Measurements from ENCODE around the gene RECQL5.
A peak's percentile ranks its signal among the peaks of the same experiment; 100 is the strongest.
"Not testable (repeated sequence)": the region's sequence is repeated elsewhere in the genome, so short reads cannot be mapped to it uniquely, and the experiment has no call there.

RECQL5 gene

DNA sequence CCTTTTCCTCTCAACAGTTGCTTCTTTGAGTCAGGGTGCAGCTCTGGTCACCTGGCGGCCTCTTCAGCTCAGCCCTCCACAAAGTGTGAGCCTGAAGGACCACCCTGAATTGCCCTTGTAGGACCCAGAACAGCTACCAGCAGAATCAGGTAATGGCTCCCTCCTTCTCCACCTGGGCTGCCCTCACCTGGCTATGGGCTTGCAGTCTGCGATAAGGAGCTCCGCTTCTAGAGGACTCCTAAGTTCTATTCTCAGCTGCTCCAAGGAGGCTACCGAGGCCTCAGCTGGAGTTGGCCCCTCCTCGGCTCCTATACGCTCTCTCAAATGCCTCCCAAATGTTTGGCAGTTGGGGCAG lies 20.3 kb downstream of the RECQL5 start:
- no peak for DNase-seq

DNA sequence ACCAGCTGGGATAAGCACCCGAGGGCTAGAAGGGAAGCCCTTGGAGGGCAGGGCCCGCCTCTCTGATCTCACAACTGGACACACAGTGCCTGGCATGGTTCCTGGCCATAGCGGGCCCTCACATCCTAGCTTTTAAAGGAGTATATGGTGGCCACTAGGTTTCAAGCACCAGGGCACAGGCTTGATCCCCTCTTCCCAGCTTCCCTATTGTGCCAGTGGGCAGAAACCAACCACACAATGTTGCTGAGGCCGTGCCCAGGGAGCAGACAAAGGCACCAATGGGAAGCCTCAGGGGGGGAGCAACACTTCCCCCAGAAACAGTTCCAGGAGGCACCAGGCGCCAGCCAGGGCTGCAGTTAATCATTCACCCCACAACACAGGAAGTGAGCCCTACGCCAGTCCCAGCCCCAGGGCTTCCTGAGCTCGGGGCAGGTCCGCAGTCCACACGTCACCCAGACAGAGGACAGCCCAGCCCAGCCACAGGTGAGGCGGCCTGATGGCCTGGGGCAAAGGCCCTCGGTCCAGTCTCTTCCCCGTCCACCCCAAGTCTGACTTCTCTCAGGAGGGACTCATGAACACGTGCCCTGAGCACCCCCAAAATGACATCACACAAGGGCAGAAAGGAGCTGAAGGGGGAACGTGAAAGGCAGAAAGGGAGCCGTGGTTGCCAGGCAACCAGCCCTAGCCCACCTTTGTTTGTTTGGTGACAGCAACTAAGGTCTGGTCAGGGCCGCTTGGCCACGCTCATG lies 20.9 kb downstream of the RECQL5 start:
- no peak for DNase-seq

DNA sequence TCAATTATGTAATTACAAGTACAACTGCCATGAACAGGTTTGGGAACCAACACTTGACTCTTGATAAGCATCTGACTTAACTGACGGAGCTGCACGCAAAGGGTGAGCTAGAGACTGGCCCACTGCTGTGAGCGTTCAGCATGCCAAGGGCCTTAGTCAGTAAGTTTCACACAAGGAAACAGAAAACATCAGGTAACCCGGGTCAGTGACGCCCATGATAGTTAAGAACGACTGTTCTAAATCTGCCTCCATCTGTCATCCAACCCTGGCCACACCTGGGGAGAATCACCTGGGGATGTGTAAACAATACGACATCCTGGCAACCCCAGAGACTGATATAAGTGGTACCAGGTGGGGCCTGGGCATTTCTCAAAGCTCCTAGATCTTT lies 21.5 kb downstream of the RECQL5 start:
- no peak for DNase-seq

DNA sequence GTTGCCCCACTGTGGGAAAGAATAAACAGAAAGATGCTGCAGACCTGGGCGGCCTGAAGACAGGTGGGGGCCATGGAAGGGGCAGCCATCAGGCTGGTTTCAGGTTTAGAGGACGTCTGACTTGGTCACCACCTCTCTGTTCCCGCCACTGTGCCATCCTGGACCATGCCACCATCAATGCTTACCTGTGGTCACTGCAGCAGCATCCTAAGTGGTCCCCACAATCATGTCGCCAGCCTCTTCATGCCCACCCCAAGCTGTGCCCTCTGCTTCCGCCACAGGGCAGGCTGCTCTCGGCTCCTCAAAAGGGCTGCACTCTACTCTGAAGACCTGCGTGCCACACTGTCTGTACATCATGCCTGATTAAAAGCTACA lies 23.3 kb downstream of the RECQL5 start:
- DNase-seq: no peak

DNA sequence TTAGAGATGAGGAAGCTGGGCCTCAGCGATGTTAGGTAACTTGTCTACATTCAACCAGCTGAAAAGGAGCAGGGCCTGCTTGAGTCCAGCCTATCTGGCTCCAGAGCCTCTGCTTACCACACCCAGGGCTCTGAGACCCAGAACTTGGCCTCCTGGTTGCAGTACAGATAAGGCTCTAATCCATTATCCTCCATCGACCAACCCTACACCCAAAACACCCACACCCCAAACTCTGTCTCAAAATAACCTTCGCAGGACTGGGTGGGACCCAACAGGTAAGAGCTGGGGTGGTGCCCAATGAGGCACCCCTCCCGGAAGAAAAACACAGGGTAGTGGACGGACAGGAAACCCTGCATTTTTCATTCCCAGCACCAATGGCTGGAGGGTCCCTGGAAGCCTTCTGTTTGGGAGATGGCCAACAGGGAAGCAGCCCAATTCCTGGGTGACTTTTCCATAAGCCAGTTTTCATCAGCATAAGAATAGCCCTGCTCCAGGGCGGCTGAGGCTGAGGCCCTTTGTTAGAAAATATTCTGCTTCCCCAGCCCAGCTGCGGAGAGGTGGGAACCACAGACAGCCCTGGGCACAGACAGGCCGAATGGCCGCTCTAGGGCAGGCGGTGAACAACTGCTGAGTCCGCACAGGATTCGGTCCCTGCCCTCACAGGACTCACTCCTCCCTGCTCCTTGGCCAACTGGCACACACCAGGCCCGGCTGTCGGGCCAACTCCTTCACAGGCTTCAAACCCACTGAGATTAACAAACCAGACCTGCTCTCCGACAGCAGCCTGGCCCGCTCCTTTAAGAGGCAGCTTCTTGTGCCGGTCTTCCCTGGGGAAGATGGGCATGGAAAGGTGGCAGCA lies 23.9 kb downstream of the RECQL5 start:
- DNase-seq: no peak

DNA sequence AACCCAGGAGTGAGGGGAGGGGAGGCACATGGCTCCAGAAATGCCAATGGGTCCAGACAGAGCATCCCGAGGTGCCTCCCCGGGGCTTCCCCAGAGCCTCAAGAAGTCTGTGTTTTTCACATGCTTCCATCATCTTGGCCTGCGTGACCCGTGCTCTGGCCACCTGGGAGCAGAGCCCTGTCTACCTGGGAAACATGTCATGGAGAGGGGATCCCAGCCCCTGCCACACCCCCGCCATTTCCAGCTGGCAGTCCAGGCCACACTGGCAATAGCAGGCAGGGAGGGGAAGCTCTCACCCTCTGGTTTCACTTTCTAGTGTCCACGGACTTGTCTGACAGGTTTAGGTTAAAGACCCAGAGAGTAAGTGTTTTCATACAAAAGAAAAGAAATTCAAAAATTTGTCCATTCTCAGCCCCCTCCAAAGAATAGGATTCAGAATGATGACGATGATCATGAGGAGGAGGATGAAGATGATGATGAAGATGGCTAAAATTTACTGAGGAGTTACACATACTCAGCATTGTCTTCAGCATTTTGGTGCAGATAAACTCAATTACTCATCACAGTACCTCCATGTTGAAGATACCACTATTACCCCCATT lies 24.7 kb downstream of the RECQL5 start:
- no peak for DNase-seq

DNA sequence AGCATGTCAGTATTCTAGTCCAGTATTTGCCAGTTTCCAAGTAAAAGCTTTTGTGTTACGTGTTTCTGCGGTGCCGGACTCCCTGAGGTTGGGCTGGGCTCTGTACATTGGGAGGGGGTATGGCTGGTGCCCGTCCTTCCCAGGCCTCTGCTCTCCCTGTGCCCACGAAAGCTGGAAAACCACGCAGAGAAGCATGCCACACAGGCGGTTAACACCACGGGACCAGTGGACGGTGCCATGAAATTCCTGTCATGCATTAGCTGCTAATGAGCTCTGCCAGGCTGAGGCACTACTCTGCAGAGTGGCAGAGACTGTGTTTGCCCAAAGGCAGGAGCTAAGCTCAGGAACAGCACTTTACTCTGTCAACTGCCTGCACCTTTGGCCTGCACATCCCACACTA lies 25.6 kb downstream of the RECQL5 start:
- DNase-seq: no peak

DNA sequence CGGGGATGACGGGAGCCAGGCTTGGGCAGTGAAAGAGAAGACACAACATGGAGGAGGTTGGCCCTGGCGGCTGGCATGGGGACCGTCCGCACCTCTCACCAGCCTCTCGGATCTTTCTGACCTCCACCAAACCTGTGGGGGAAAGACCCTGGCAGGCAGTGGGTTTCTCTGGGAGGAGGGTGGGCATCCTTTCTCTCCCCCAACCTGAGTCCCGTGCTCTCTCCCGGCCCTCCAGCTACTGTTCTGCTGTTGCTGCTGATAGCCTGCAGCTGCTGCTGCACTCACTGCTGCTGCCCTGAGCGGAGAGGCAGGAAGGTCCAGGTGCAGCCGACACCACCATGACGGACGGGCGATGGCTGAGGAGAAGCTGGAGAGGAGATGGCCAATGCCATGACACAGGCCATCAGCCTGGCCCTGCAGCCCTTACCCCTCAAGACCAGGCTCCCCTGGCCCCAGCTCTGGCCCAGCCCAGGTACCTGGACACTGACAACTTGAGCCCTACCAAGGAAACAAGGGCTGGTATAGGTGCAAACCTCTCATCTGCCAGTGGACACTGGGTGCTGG lies 26.3 kb downstream of the RECQL5 start:
- no peak for DNase-seq

DNA sequence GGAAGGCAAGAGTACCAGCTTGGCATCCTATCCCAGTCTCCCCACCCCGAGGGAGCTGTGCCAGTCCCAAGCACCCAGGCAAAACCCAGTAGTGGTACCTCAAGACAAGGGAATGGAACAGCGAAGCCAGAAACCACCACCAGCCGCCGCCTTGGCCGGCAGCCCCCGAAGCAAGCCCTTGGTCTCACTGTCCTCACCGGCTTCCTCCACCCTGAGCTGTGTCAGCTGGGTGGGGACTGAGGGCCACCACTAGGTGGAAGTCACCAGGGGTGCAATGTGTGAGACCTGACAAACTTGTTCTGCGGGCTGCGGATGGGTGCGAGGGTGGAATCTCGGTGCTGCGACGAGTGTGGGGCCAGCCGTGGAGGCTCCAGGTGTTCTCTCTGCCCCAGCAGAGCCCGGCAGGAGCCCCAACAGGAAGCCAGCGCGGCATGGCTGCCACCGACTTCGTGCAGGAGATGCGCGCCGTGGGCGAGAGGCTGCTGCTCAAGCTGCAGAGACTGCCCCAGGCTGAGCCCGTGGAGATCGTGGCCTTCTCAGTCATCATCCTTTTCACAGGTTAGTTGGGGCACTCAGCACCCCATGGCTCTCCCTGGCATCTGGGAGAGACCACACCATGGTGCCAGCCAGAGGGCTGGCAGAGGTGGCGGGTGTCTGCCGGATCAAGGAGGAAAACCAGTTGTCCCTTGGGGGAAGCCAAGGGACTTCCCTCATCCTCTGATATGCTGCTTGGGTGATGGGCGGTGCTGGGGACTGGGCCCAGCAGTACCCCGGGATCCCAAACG lies 27.0 kb downstream of the RECQL5 start:
- no peak for DNase-seq

DNA sequence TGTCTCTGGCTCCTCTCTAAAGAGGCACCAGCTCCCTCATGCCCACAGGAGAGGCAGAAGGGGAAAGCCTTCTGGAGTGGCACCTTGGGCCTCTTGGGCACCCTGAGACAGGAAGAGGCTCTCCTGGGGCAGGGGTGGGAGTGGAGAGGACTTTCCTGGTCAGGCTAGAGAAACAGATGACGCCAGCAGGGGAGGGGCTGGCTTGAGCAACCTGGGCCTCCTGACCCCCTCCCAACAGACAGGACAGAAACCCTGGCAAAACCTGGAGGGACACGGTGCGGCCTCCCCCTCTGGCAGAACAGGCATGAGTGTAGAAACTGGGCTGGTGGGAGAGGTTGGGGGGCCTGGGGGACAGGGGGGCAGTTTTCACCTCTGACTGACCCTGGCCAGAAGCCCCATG lies 27.6 kb downstream of the RECQL5 start:
- DNase-seq: no peak

DNA sequence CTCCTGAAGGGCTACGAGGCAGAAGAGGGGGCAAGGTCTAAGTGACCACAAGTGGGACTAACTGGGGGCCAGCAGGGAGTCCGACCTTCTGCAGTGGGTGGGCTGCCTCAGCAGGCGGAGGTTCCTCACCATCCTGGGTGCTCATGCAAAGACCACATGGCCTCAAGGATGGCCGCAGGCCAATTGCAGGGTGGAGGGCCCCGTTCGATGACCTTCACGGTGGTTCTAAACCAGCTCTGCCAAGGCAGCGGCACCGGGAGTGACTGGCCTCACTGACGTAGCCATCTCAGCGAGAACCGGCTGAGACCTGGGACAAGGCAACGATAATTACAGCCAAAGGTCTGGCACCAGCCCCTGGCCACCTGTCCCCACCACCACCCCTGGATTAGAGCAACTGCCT lies 28.1 kb downstream of the RECQL5 start:
- DNase-seq: no peak

DNA sequence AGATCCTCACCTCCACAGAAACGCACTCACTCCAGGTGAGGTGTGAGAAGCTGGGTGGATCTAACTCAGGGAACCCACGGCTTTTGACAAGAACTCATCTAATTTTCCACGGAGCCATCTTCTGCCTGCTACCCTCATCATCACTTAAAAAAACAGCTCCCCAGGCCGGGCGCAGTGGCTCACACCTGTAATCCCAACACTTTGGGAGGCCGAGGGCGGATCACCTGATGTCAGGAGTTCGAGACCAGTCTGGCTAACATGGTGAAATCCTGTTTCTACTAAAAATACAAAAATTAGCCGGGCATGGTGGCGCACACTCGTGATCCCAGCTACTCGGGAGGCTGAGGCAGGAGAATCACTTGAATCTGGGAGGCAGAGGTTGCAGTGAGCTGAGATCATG lies 28.9 kb downstream of the RECQL5 start:
- DNase-seq: not testable (repeated sequence)

DNA sequence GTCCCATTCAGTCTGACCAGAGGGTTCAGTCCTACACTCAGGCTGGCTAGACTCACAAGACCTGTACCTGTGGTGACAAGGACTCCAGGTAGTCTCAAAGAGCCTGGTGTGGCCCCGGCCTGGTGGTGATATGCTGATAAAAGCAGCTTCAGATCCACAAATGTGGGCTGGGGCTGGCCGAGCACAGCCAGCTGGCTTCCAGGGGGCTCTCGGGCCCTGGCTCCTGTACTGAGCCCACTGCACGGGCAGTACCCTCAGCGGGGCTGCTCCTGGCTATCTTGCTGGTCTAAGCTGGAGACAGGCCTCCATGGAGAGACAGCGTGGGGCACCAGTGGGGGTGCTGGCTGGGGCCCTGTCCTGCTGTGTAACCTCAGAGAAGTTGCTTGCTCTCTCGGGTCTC lies 29.4 kb downstream of the RECQL5 start:
- no peak for DNase-seq

DNA sequence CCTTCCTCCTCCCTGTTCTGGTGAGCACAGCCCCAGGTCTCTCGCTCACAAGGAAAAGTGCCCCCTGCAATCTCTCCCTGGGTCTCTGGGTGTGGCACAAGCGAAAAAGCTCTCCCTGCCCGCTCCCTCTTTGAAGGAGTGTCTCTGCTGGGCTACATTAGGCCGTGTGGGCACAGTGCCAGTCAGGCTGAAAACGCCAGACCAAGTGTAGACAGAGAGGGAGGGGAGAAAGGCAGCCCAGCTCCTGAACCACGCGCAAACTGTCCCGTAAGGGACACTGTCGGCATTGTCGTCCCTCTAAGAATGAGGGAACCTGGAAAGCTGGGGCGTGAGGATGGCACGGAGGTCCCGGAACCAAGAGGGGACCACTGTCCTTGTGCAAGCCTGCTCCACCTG lies 29.8 kb downstream of the RECQL5 start:
- DNase-seq: no peak

DNA sequence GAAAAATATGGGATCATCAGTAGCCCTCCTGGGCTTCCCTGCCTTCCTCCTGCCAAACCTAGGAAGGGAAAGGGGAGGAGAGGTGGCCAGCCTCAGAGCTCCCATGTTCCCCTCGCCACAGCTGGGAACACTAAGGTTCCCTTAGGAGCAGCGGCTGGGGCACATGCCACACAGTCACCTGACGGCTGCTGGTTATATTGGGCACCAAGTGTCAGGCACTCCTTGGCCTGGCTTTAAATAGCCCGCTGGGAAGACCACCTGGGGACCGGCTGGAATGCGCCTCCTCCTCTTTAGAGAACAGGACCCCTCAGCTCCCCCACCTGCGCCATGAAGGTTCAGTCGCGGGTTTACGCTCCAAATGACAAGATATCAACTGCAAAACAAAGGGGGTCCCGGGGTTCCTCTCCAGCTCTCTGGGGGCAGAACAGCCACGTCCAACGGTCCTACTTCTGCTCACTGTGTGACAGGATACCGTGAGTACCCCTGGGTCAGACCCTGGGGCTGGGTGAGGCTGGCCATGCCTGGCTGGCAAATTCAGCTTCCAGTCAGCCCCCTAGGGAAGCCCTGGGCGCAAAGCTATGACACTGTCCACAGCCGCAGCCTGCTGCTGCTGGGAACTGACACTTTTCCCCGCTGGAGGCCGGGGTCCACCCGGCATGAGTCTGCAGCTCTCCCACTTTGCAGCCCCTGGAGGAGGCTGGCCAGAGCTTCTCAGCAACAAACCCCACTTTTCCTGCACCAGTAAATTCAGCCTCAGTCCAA lies 30.4 kb downstream of the RECQL5 start:
- DNase-seq: no peak

DNA sequence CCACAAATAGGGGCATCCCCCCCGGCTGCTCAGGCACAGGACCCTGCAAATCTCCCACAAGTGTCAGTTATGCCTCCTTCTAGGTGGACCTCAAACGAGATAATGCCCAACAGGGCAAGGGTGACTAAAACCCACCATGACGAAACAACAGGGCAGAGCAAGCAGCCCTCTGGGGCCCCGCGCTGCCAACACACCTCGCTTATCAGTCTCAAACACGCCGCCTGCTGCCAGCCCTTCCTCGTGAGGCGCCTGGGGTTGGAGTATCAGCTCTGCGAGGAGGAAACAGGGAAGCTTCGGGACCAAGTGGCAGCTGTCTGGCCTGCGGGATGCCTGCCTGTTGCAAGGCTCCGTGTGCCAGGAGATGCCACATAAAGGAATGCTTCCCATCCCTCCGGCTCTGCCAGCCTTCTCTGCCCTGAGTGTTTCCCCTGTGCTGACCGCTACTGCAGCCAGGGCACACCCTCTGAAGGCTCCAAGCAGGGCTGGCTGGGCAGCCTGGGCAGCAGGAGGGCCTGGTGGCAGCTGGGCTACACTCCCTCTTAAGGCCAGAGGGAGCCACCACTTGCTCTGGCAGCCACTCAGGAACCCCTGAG lies 31.2 kb downstream of the RECQL5 start:
- DNase-seq: no peak

DNA sequence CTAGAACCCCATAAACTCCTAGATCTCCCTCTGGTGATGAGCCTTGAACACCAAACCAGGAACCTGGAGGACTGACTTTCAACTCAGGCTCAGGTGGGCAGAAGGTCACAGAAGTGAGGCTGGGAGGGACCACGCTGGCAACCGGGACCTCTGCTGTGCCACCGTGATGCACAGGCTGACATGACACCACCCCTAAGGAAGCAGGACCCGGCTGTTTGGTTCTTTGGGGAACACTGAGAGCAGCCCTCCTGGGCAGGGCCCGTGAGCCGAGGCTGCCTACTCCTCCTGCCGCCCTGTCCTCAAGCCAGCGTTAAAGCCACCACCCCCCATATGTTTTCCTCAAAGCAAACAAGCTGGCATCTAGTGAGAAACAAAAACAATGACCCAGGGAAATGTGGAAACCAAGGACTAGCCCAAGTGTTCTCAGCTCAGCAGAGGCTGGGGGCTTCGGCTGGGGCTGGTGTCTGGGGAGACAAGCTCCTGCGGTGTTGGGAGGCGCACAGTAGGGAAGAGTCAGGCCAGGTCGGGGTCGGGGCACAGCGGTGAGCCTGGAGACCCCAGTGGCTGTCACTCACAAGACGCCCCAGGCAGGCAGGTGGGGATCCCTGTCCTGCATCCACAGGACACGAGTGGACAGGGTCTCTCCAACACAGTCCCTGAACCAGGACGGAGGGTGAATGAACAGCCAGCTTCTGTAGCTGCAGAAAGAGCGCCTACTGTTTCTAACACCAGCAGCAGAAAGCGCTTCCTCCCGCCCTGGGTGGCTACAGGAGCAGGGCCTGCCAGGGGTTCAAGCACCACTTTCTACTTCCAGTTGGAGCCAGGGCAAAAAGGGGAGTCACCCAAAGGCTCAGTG lies 32.0 kb downstream of the RECQL5 start:
- DNase-seq: no peak

DNA sequence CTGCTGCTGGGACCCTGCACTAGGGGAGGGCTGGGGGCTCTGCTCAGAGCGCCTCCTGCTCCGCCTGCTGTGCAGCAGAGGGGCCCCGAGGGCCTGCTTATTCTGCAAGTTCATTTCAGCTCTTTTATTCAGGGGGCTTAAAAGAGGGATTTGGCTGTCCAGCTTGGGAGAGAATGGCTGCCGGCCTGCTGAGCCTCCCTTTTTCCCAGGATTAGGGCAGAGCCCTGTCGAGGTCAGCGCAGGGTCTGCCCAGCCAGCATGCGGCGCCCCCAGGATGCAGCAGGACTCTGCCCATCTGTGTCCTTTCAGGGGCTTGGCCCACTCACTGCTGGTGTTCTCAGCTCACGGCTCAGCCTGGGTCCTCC lies 32.6 kb downstream of the RECQL5 start:
- no peak for DNase-seq

DNA sequence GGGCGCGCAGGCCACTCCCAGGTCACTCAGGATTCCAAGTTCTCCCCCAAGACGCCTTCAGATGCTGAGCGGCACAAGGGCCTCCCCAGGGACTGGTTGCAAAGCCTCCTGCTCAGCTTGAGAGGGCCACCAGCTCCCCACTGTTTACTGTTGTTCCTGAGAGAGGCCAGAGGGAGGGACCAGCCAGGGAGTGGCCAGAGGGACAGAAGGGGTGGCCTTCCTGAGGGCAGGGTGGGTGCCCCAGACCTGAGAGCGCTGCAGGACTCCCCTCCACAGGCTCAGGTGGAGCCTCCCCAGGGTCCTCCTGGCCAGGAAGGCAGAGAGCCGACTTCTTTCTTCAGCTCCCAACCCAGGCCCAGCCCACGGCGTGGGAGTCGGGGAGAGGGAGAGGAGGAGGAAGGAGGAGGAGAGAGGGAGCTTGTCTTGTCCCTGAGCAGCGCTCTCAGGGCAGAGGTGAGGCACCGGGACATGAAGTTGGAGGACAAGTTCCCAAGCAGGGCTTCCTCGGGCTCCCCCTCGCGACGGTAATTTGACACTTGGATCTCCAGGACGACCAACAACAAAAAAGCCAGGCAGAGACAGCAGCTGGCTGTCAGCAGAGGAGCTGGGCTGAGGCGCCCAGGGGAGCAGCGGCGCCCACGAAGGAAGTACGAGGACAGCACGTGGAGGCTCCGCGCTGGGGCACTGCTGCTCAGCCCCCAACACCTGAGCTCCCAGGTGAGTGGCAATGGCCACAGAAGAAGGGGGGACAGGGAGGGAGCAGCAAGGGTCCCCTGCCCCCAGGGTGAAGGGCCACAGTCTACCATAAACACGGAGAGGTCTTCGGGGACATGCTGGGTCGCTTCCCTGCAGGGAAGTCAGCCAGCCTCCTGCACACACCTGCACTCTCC lies 33.2 kb downstream of the RECQL5 start:
- DNase-seq: peak; percentile 37 to 44

All from stimulated activated CD4-positive, alpha-beta T cell treated with anti-CD3 and anti-CD28 coated beads, Interleukin-2, amount 100 ng/mL, for 48 hours (primary cell).